Endothelial cell of umbilical vein (primary cell): ENCODE data around the gene PTPN9.

ENCODE experiments used
- CTCF ChIP-seq, 2 donors: IDR thresholded peaks; 1 replicate in 1 of 2; 2 replicates in 1 of 2; pipeline ENCODE4 v1.5.1; 2011; ENCODE audit warnings: low read length in 2 of 2, mild to moderate bottlenecking in 2 of 2, moderate library complexity in 2 of 2, control low read depth in 1 of 2, inconsistent platforms in 1 of 2, low read depth in 1 of 2; ENCODE audit not compliant: insufficient read depth in 1 of 2; ENCODE audit errors: extremely low read depth in 1 of 2
- EZH2 ChIP-seq: IDR thresholded peaks from 2 replicates; pipeline ENCODE4 v1.6.1; 2012; ENCODE audit warnings: borderline replicate concordance, low read depth, mild to moderate bottlenecking, moderate library complexity, low read length, inconsistent platforms; ENCODE audit not compliant: severe bottlenecking
- FOS ChIP-seq: IDR thresholded peaks from 2 replicates; pipeline ENCODE4 v1.6.1; 2011; ENCODE audit warnings: mild to moderate bottlenecking, low read length, moderate library complexity, borderline replicate concordance; ENCODE audit not compliant: insufficient read depth
- GATA2 ChIP-seq: IDR thresholded peaks from 2 replicates; pipeline ENCODE4 v1.7.0; 2011; ENCODE audit warnings: low read depth, mild to moderate bottlenecking, moderate library complexity, mixed read lengths, low read length; ENCODE audit not compliant: insufficient read length, insufficient read depth
- JUN ChIP-seq: IDR thresholded peaks from 2 replicates; pipeline ENCODE4 v1.6.1; 2011; ENCODE audit warnings: borderline replicate concordance, low read depth; ENCODE audit not compliant: insufficient read length, insufficient read depth
- MAX ChIP-seq: IDR thresholded peaks from 2 replicates; pipeline ENCODE4 v1.6.1; 2011; ENCODE audit not compliant: insufficient read depth, insufficient read length
- POLR2A ChIP-seq: IDR thresholded peaks from 2 replicates; pipeline ENCODE4 v1.6.1; 2012; ENCODE audit warnings: low read depth, mild to moderate bottlenecking, control low read depth, low read length
- POLR2AphosphoS5 ChIP-seq: IDR thresholded peaks from 2 replicates; pipeline ENCODE4 v1.6.1; 2012; ENCODE audit warnings: low read depth, mild to moderate bottlenecking, control low read depth, low read length, moderate library complexity; ENCODE audit not compliant: insufficient read depth

DNA sequence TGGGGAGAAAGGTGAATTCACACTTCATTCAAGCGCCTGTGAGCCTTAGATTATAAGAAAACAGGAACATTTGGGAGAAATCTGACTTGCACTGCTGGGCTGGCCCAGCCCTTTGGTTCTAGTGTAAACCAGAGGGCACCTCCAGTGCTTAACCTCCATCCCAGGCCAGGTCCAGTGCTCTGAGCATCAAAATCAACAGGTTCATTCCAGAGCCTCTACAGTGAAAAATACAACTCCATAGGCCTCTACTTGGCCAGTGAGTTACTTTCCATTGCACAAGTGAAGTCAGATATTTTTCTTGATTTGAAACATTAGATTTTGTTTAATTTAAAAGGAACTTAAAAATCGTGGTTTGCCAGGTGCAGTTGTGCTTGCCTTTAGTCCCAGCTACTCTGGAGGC, 43.4 kb upstream of the PTPN9 start:
- TF ChIP-seq CTCF (IDR thresholded peaks at IDR 0.05; ENCODE audit: extremely low read depth in 1 of 2, insufficient read depth in 1 of 2, low read depth in 1 of 2, low read length in 2 of 2) (no peak), EZH2 (no peak), POLR2A (no peak), JUN (no peak), FOS (no peak), POLR2AphosphoS5 (no peak), MAX (no peak), GATA2 (no peak)
